Peyer's patch (tissue), 4 donors: ENCODE measurements around the gene BHLHE23. TPM values are rescaled to one million over a fixed set of nuclear protein-coding genes. Genes with fewer than 3 reads are reported as not detected.

ENCODE experiments used
- DNase-seq, 3 donors: peaks; one replicate each; pipeline ENCODE4 v3.0.0-alpha.2; 2017 to 2019
- H3K27ac ChIP-seq, 4 donors: fragments of 200-600 bp; sonication (generic); one replicate each; pipeline ENCODE4 v1.5.1; 2016 to 2019
- H3K27me3 ChIP-seq, 2 donors: fragments of 200-600 bp; sonication (generic); one replicate each; pipeline ENCODE4 v1.5.1; 2019
- H3K36me3 ChIP-seq, 3 donors: fragments of 200-600 bp; sonication (generic); one replicate each; pipeline ENCODE4 v1.5.1; 2016 to 2019
- H3K4me1 ChIP-seq, 4 donors: fragments of 200-600 bp; sonication (generic); one replicate each; pipeline ENCODE4 v1.5.1; 2016 to 2019
- H3K4me3 ChIP-seq, 4 donors: fragments of 200-600 bp; sonication (generic); 1 replicate in 3 of 4; 2 replicates in 1 of 4; pipeline ENCODE4 v1.5.1; 2016 to 2019; ENCODE audit warnings: mild to moderate bottlenecking in 1 of 4
- H3K9me3 ChIP-seq, 4 donors: fragments of 200-600 bp; sonication (generic); one replicate each; pipeline ENCODE4 v1.5.1; 2016 to 2019; ENCODE audit warnings: mild to moderate bottlenecking in 1 of 4
- POLR2A ChIP-seq, 2 donors: fragments of 450-650 bp; IDR thresholded peaks; one replicate each; pipeline ENCODE4 v1.5.1; 2017; ENCODE audit warnings: antibody characterized with exemption in 2 of 2, mild to moderate bottlenecking in 2 of 2, moderate library complexity in 2 of 2
- total RNA-seq, 4 donors: library from RNA; depleted of rRNA; stranded (reverse); fragments of >200 nt; gene quantifications; one replicate each; pipeline ENCODE4 v1.1.0, GENCODE V29; 2016
- TF ChIP-seq, protein P1 (sequence below), 6 experiments: fragments of 450-650 bp in 4 of 6; fragments of 200-600 bp in 2 of 6; sonication (generic) in 1 of 6; IDR thresholded peaks; one replicate each; pipeline ENCODE4 v1.5.1; 2017 to 2019; ENCODE audit warnings: antibody characterized with exemption in 6 of 6, mild to moderate bottlenecking in 3 of 6, moderate library complexity in 1 of 6

BHLHE23 gene
- total RNA-seq, 4 donors from 2014 or later: not detected

- no peak for TF ChIP-seq POLR2A (IDR thresholded peaks at IDR 0.05)
- TF ChIP-seq, protein P1, sequence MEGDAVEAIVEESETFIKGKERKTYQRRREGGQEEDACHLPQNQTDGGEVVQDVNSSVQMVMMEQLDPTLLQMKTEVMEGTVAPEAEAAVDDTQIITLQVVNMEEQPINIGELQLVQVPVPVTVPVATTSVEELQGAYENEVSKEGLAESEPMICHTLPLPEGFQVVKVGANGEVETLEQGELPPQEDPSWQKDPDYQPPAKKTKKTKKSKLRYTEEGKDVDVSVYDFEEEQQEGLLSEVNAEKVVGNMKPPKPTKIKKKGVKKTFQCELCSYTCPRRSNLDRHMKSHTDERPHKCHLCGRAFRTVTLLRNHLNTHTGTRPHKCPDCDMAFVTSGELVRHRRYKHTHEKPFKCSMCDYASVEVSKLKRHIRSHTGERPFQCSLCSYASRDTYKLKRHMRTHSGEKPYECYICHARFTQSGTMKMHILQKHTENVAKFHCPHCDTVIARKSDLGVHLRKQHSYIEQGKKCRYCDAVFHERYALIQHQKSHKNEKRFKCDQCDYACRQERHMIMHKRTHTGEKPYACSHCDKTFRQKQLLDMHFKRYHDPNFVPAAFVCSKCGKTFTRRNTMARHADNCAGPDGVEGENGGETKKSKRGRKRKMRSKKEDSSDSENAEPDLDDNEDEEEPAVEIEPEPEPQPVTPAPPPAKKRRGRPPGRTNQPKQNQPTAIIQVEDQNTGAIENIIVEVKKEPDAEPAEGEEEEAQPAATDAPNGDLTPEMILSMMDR (IDR thresholded peaks at IDR 0.05): no peak
- no peaks in the 10 kb centered on the region for H3K27me3 ChIP-seq
- no peak overlapping the region for H3K27ac ChIP-seq
- H3K9me3 ChIP-seq: no peaks in the 10 kb centered on the region
- H3K4me3 ChIP-seq: no peak overlapping the region
- H3K36me3 ChIP-seq: no peaks in the 10 kb centered on the region
- no peaks in the 10 kb centered on the region for H3K4me1 ChIP-seq
- DNase-seq: no peak
These were observed 10.7 kb downstream of the BHLHE23 start for GRCh38 chr20:62995898-62996595.

DNA sequence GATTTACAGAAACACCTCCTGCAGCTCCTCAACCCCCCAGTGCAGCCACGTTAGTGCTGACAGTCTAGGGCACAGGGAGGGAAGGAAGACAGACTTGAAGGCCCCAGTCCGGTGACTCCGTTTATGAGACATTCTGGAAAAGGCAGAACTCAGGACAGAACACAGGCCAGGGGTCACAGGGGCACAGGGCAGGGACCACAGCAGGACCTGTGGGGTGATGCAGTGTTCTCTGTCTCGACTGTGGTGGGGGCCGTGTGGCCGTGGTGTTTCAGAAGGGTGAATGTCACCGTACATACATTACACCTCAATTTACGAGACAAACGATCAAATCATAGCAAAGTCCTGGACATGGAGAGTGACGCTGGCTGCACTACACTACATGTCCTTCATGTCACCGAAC lies 11.3 kb downstream of the BHLHE23 start:
- TF ChIP-seq, protein P1 (IDR thresholded peaks at IDR 0.05): no peak
- TF ChIP-seq POLR2A (IDR thresholded peaks at IDR 0.05): no peak
- DNase-seq: no peak
- H3K9me3 ChIP-seq: no peaks in the 10 kb centered on the region
- H3K4me3 ChIP-seq: no peak overlapping the region
- no peaks in the 10 kb centered on the region for H3K27me3 ChIP-seq
- H3K4me1 ChIP-seq: no peaks in the 10 kb centered on the region
- H3K27ac ChIP-seq: no peak overlapping the region
- H3K36me3 ChIP-seq: no peaks in the 10 kb centered on the region

GRCh38 chr20:62994869-62995281 lies 11.9 kb downstream of the BHLHE23 start:
- TF ChIP-seq POLR2A (IDR thresholded peaks at IDR 0.05): no peak
- TF ChIP-seq, protein P1 (IDR thresholded peaks at IDR 0.05): no peak
- H3K36me3 ChIP-seq: no peaks in the 10 kb centered on the region
- no peaks in the 10 kb centered on the region for H3K9me3 ChIP-seq
- H3K27me3 ChIP-seq: no peaks in the 10 kb centered on the region
- no peak for DNase-seq
- H3K4me3 ChIP-seq: no peak overlapping the region
- H3K27ac ChIP-seq: no peak overlapping the region
- no peaks in the 10 kb centered on the region for H3K4me1 ChIP-seq

GRCh38 chr20:62993856-62994494 lies 12.8 kb downstream of the BHLHE23 start:
- H3K27me3 ChIP-seq: no peaks in the 10 kb centered on the region
- TF ChIP-seq, protein P1 (IDR thresholded peaks at IDR 0.05): no peak

GRCh38 chr20:62991863-62992262 lies 14.9 kb downstream of the BHLHE23 start:
- Histone ChIP-seq H3K4me3 (no peak overlapping the region), H3K36me3 (no peaks in the 10 kb centered on the region), H3K27me3 (no peaks in the 10 kb centered on the region), H3K4me1 (no peaks in the 10 kb centered on the region), H3K27ac (no peak overlapping the region), H3K9me3 (no peaks in the 10 kb centered on the region)
- no peak for DNase-seq
- TF ChIP-seq POLR2A (IDR thresholded peaks at IDR 0.05): no peak
- TF ChIP-seq, protein P1 (IDR thresholded peaks at IDR 0.05): no peak

More at GRCh38 chr20:62993856-62994494, 12.8 kb downstream of the BHLHE23 start:
- no peak for DNase-seq
- H3K27ac ChIP-seq: no peak overlapping the region
- no peaks in the 10 kb centered on the region for H3K4me1 ChIP-seq
- no peak overlapping the region for H3K4me3 ChIP-seq
- H3K36me3 ChIP-seq: no peaks in the 10 kb centered on the region
- H3K9me3 ChIP-seq: no peaks in the 10 kb centered on the region
